Muscle layer of colon (tissue), 2 donors: ENCODE data around the gene VEGFA.

Source experiments
- H3K27ac ChIP-seq: one replicate; pipeline ENCODE4 v1.7.0; 2013; ENCODE audit warnings: low read depth, mild to moderate bottlenecking, low read length, moderate library complexity
- H3K27me3 ChIP-seq, 2 donors: one replicate each; pipeline ENCODE4 v1.7.0; 2013; ENCODE audit warnings: low read length in 2 of 2, mild to moderate bottlenecking in 2 of 2; ENCODE audit not compliant: insufficient read depth in 2 of 2, control insufficient read depth in 1 of 2
- H3K36me3 ChIP-seq: one replicate; pipeline ENCODE4 v1.7.0; 2013; ENCODE audit warnings: mild to moderate bottlenecking, low read length; ENCODE audit not compliant: insufficient read depth
- H3K4me1 ChIP-seq: one replicate; pipeline ENCODE4 v1.7.0; 2013; ENCODE audit warnings: mild to moderate bottlenecking, low read length; ENCODE audit not compliant: insufficient read depth
- H3K4me3 ChIP-seq, 2 donors: one replicate each; pipeline ENCODE4 v1.7.0; 2013; ENCODE audit warnings: low read length in 2 of 2, low read depth in 1 of 2, mild to moderate bottlenecking in 1 of 2, moderate library complexity in 1 of 2
- H3K9ac ChIP-seq: one replicate; pipeline ENCODE4 v1.7.0; 2013; ENCODE audit warnings: low read length
- H3K9me3 ChIP-seq: one replicate; pipeline ENCODE4 v1.7.0; 2013; ENCODE audit warnings: mild to moderate bottlenecking, low read length
- donor health status: abdominal sarcoma.
- donor health status: Adenocarcinoma of cecum.

VEGFA gene

GRCh38 chr6:43776115-43776798 is 6.2 kb downstream of the VEGFA start:
- Histone ChIP-seq H3K36me3 (peaks cover 34% of the 10 kb centered on the region), H3K9ac (no peak overlapping the region), H3K27ac (no peak overlapping the region)

GRCh38 chr6:43776799-43777776 is 7.1 kb downstream of the VEGFA start:
- Histone ChIP-seq H3K9ac (no peak overlapping the region), H3K9me3 (no peaks in the 10 kb centered on the region), H3K36me3 (peaks cover 42% of the 10 kb centered on the region), H3K4me3 (no peak overlapping the region), H3K4me1 (peaks cover 35% of the 10 kb centered on the region), H3K27me3 (no peaks in the 10 kb centered on the region), H3K27ac (no peak overlapping the region)

More at GRCh38 chr6:43776115-43776798, 6.2 kb downstream of the VEGFA start:
- Histone ChIP-seq H3K4me1 (peaks cover 36% of the 10 kb centered on the region), H3K9me3 (no peaks in the 10 kb centered on the region), H3K27me3 (no peaks in the 10 kb centered on the region), H3K4me3 (no peak overlapping the region)

GRCh38 chr6:43778131-43778855 is 8.3 kb downstream of the VEGFA start:
- Histone ChIP-seq H3K9me3 (no peaks in the 10 kb centered on the region), H3K4me1 (peaks cover 23% of the 10 kb centered on the region), H3K4me3 (no peak overlapping the region), H3K36me3 (peaks cover 54% of the 10 kb centered on the region), H3K9ac (no peak overlapping the region), H3K27ac (no peak overlapping the region), H3K27me3 (no peaks in the 10 kb centered on the region)

- Histone ChIP-seq H3K9me3 (no peaks in the 10 kb centered on the region), H3K36me3 (peaks cover 61% of the 10 kb centered on the region), H3K9ac (no peak overlapping the region), H3K27me3 (no peaks in the 10 kb centered on the region), H3K4me1 (peaks cover 14% of the 10 kb centered on the region), H3K27ac (no peak overlapping the region), H3K4me3 (no peak overlapping the region)
Observed at GRCh38 chr6:43778976-43779851, 9.2 kb downstream of the VEGFA start.

GRCh38 chr6:43779852-43780236 is 9.8 kb downstream of the VEGFA start:
- Histone ChIP-seq H3K36me3 (peaks cover 66% of the 10 kb centered on the region), H3K4me1 (peaks cover 9% of the 10 kb centered on the region), H3K9ac (no peak overlapping the region), H3K27ac (no peak overlapping the region), H3K4me3 (no peak overlapping the region), H3K9me3 (no peaks in the 10 kb centered on the region), H3K27me3 (no peaks in the 10 kb centered on the region)

- H3K4me3 ChIP-seq, result no peak overlapping the region
- no peak overlapping the region for H3K9ac ChIP-seq
- H3K4me1 ChIP-seq, result peaks cover 4% of the 10 kb centered on the region
- peaks cover 71% of the 10 kb centered on the region for H3K36me3 ChIP-seq
- H3K9me3 ChIP-seq, result no peaks in the 10 kb centered on the region
- no peaks in the 10 kb centered on the region for H3K27me3 ChIP-seq
- no peak overlapping the region for H3K27ac ChIP-seq
Observed at GRCh38 chr6:43780293-43780692, 10.3 kb downstream of the VEGFA start.

GRCh38 chr6:43780941-43781928 is 11.2 kb downstream of the VEGFA start:
- Histone ChIP-seq H3K4me3 (no peak overlapping the region), H3K27ac (no peak overlapping the region), H3K9ac (no peak overlapping the region), H3K4me1 (no peaks in the 10 kb centered on the region), H3K9me3 (no peaks in the 10 kb centered on the region), H3K27me3 (no peaks in the 10 kb centered on the region), H3K36me3 (peaks cover 73% of the 10 kb centered on the region)

GRCh38 chr6:43781941-43782704 is 12.1 kb downstream of the VEGFA start:
- H3K36me3 ChIP-seq, result peaks cover 71% of the 10 kb centered on the region
- H3K9me3 ChIP-seq, result no peaks in the 10 kb centered on the region
- no peak overlapping the region for H3K9ac ChIP-seq
- no peaks in the 10 kb centered on the region for H3K4me1 ChIP-seq
- no peak overlapping the region for H3K27ac ChIP-seq
- no peak overlapping the region for H3K4me3 ChIP-seq
- no peaks in the 10 kb centered on the region for H3K27me3 ChIP-seq

- peaks cover 63% of the 10 kb centered on the region for H3K36me3 ChIP-seq
- H3K9ac ChIP-seq, result no peak overlapping the region
- no peak overlapping the region for H3K27ac ChIP-seq
Observed at GRCh38 chr6:43782764-43783513, 12.9 kb downstream of the VEGFA start.

More at GRCh38 chr6:43782764-43783513, 12.9 kb downstream of the VEGFA start:
- H3K27me3 ChIP-seq, result no peaks in the 10 kb centered on the region
- H3K9me3 ChIP-seq, result no peaks in the 10 kb centered on the region
- H3K4me3 ChIP-seq, result no peak overlapping the region
- H3K4me1 ChIP-seq, result no peaks in the 10 kb centered on the region
